Stomach (tissue), 4 donors: ENCODE measurements around the gene DCP1A.

Experiments used
- EP300 ChIP-seq: sonication (generic); formaldehyde crosslinking; IDR thresholded peaks from one replicate; pipeline ENCODE4 v1.6.1; 2017; ENCODE audit warnings: antibody characterized with exemption
- POLR2A ChIP-seq, 4 donors: fragments of 450-650 bp; IDR thresholded peaks; one replicate each; pipeline ENCODE4 v1.6.1; 2016; ENCODE audit warnings: antibody characterized with exemption in 4 of 4, control low read depth in 2 of 4, mild to moderate bottlenecking in 1 of 4, moderate library complexity in 1 of 4
- POLR2AphosphoS5 ChIP-seq, 3 donors: sonication (generic); formaldehyde crosslinking; IDR thresholded peaks; one replicate each; pipeline ENCODE4 v1.6.1; 2016; ENCODE audit warnings: antibody characterized with exemption in 3 of 3
- TF ChIP-seq, protein P1 (sequence below), 7 experiments: fragments of 450-650 bp in 4 of 7; fragments of 200-600 bp in 3 of 7; sonication (generic) in 3 of 7; IDR thresholded peaks; one replicate each; pipeline ENCODE4 v1.5.1; 2016 to 2019; ENCODE audit warnings: antibody characterized with exemption in 7 of 7, control low read depth in 2 of 7, mild to moderate bottlenecking in 1 of 7

DNA sequence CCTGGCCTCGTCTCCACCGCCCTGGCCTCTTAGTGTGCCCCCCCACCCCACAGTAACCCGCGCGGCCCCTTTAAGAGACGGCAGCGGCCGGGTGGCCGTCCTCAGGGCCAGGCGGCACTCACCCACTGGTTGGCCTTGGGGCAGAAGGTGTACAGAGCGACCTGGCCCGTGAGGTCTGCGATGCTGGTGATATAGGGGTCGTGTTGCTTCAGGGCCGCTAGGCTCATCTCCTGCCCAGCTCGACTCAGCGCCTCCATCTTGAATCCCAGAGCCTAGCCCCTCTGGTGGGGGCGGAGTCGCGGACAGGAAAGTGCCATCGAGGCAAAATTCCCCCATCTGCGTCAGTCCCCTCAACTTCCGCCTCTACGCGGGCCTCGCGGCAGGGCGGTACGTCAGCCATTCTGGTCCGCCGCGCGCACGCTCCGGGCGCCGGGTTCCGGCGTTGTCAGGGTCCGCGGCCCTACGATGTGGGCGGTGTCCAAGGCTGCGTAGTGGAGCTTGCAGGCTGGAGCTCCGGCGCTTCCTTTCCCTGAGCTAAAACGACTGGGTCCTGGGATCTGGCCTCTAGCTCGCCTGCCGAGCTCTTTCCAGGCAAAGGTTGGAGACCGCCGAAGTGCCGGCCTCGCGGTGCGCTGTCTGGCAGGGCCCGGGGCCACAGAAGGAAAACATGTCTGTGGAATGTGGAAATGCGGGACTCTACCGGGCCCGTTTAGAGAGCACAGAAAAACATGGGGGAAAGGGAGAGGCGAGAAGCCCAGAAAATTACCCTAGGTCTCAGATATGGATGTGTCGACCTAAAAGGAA is at the start of gene DCP1A:
- TF ChIP-seq, protein P1, sequence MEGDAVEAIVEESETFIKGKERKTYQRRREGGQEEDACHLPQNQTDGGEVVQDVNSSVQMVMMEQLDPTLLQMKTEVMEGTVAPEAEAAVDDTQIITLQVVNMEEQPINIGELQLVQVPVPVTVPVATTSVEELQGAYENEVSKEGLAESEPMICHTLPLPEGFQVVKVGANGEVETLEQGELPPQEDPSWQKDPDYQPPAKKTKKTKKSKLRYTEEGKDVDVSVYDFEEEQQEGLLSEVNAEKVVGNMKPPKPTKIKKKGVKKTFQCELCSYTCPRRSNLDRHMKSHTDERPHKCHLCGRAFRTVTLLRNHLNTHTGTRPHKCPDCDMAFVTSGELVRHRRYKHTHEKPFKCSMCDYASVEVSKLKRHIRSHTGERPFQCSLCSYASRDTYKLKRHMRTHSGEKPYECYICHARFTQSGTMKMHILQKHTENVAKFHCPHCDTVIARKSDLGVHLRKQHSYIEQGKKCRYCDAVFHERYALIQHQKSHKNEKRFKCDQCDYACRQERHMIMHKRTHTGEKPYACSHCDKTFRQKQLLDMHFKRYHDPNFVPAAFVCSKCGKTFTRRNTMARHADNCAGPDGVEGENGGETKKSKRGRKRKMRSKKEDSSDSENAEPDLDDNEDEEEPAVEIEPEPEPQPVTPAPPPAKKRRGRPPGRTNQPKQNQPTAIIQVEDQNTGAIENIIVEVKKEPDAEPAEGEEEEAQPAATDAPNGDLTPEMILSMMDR (IDR thresholded peaks at IDR 0.05): peak in 1 of 7 experiments; percentile 23
- TF ChIP-seq EP300 (no peak), POLR2A (IDR thresholded peaks at IDR 0.05) (peak in 2 of 4 donors; percentile 58 to 69), POLR2AphosphoS5 (IDR thresholded peaks at IDR 0.05) (peak; percentile 89 to 98 (median 95))
